HCT116 (cell line): ENCODE measurements around the gene CELA2B.
"Not testable (repeated sequence)": the region's sequence is repeated elsewhere in the genome, so short reads cannot be mapped to it uniquely, and the experiment has no call there.

Experiments used
- CEBPB ChIP-seq: IDR thresholded peaks from 2 replicates; pipeline ENCODE4 v1.6.1; 2012; ENCODE audit warnings: low read depth
- CTCF ChIP-seq, 3 experiments: fragments of 200-600 bp in 1 of 3; sonication (generic) in 1 of 3; IDR thresholded peaks in 2 of 3; conservative IDR thresholded peaks in 1 of 3; 2 replicates each; pipeline ENCODE4 v1.5.1; 2012 to 2017; ENCODE audit warnings: low read depth in 2 of 3, low read length in 2 of 3, antibody characterized with exemption in 1 of 3, borderline replicate concordance in 1 of 3, control low read depth in 1 of 3, mild to moderate bottlenecking in 1 of 3, mixed read lengths in 1 of 3, mixed run types in 1 of 3, moderate library complexity in 1 of 3; ENCODE audit not compliant: insufficient read depth in 1 of 3
- EZH2 ChIP-seq: fragments of 200-600 bp; sonication (generic); IDR thresholded peaks from 2 replicates; pipeline ENCODE4 v1.6.1; 2017; ENCODE audit warnings: antibody characterized with exemption, mixed run types
- POLR2A ChIP-seq: IDR thresholded peaks from 2 replicates; pipeline ENCODE4 v1.7.0; 2011; ENCODE audit warnings: borderline replicate concordance; ENCODE audit not compliant: insufficient read depth, insufficient read length; ENCODE audit errors: extremely low read depth
- POLR2AphosphoS5 ChIP-seq: IDR thresholded peaks from 2 replicates; pipeline ENCODE4 v1.6.1; 2011; ENCODE audit warnings: mild to moderate bottlenecking, low read depth, low read length, moderate library complexity
- YY1 ChIP-seq: IDR thresholded peaks from 2 replicates; pipeline ENCODE4 v1.6.1; 2011; ENCODE audit warnings: low read length, low read depth, moderate library complexity, mild to moderate bottlenecking; ENCODE audit not compliant: insufficient replicate concordance; ENCODE audit errors: extremely low read depth
- ZNF274 ChIP-seq: fragments of 200-500 bp; sonication (Bioruptor generic); IDR thresholded peaks from 2 replicates; pipeline ENCODE4 v1.6.1; 2014; ENCODE audit warnings: mild to moderate bottlenecking, low read depth, low read length, inconsistent platforms

GRCh38 chr1:15486844-15487610 lies 11.1 kb downstream of the CELA2B start:
- TF ChIP-seq CTCF (IDR thresholded peaks at IDR 0.05 in 2 of 3, conservative IDR thresholded peaks at IDR 0.05 in 1 of 3; ENCODE audit: borderline replicate concordance in 1 of 3, insufficient read depth in 1 of 3, low read depth in 2 of 3, low read length in 2 of 3); EZH2; POLR2A; POLR2AphosphoS5; ZNF274; CEBPB; YY1: not testable (repeated sequence)
